ENCODE measurements around the gene SLC28A1.

GRCh38 chr15:84844964-84845363, 39.5 kb upstream of the SLC28A1 start:
- TF ChIP-seq POLR2A (IDR thresholded peaks at IDR 0.05; ENCODE audit: low read length) (no peak), GATA1 (IDR thresholded peaks at IDR 0.05; ENCODE audit: low read depth, low read length) (no peak)

Measured in erythroblast (primary cell).